HuH-7 (cell line): ENCODE results near the gene TIAL1.
"Not testable (repeated sequence)": the region's sequence is repeated elsewhere in the genome, so short reads cannot be mapped to it uniquely, and the experiment has no call there.

Experiments used
- DNase-seq: peaks from one replicate; pipeline ENCODE4 v3.0.0; 2011; ENCODE audit warnings: low spot score

Gene TIAL1

DNA sequence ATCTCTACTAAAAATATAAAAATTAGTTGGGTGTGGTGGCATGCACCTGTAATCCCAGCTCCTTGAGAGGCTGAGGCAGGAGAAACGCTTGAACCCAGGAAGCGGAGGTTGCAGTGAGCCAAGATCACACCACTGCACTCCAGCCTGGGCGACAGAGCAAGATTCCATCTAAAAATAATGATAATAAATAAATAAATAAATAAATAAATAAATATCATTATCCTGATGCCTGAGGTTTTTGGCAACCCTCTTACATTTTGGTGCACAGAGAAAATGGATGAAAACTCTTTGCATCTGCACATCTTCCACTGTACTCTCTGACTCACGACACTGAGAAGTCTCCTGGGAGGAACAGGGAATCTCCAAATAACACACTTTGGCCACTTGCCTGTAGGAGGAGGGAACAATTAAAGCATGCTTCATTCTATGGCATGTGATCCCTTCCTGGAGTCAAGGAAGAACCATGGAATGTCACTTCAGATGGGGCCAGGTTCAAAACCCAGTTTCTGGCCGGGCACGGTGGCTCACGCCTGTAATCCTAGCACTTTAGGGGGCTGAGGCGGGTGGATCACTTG, 68.0 kb downstream of the TIAL1 start:
- not testable (repeated sequence) for DNase-seq

- peak; percentile 27 for DNase-seq
Observed at GRCh38 chr10:119526621-119527592, 69.9 kb downstream of the TIAL1 start.

DNA sequence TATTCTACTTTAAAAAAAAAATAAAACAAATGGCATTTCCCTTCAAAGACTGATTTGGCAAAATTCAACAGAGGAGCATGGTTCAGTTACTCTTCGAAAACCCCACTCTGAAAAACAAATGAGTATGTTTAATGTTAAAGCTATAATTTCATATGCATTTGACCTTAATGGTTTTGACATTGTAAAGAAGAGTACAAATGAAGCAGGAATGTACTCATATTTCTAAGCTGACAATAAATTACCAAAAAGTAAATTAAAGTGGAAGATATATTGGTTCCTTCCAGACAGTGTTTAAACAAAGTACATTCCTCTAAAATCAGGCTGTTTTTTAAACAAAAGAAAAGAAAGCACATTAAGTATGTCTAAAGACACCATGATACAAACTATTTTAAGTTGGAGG, 70.6 kb downstream of the TIAL1 start:
- no peak for DNase-seq

GRCh38 chr10:119525116-119525515, 71.6 kb downstream of the TIAL1 start:
- DNase-seq: no peak

- DNase-seq: no peak
Observed at GRCh38 chr10:119524720-119525070, 72.1 kb downstream of the TIAL1 start.

GRCh38 chr10:119523895-119524719, 72.7 kb downstream of the TIAL1 start:
- DNase-seq: no peak
